Measurements from ENCODE around the gene MDK. TPM values are rescaled to one million over a fixed set of nuclear protein-coding genes. Genes with fewer than 3 reads are reported as not detected.
A peak's percentile ranks its signal among the peaks of the same experiment; 100 is the strongest.

The MDK gene
- 100 to 1,000 TPM; 151 to 662 (median 242) TPM for total RNA-seq

- Histone ChIP-seq H3K4me1 (replicated peaks in 1 of 2) (peaks cover 26 to 39% of the 10 kb centered on the region in 2 donors), H3K4me3 (peak within 1 kb of the TSS; percentile 44 to 71 (median 68)), H3K27ac (peak within 1 kb of the TSS; percentile 97 to 99)
- in situ Hi-C loops (cut with MboI; ENCODE audit: low pct_unique_long_range_greater_than_20kb in 2 of 9, low sequenced_read_pairs in 9 of 9, unreplicated experiment in 9 of 9), result loop anchor here in 2 of 9 experiments (25.0 kb wide), 1 partner anchor 156 kb away; no protein-coding TSS in a partner anchor
- peak; percentile 13 to 53 (median 42) for ATAC-seq (replicated peaks in 6 of 8)
- WGBS, 10 experiments, result no CpG with 5 or more reads among the region's 96 CpGs
These were observed at the start of gene MDK for GRCh38 chr11:46381048-46381818. Gene MDK (plus strand): TSS chr11:46381669. CDS start chr11:46382058, 389 bp downstream.

GRCh38 chr11:46332093-46332567 is 49.3 kb upstream of the MDK start:
- Histone ChIP-seq H3K27ac (no peak overlapping the region), H3K4me1 (replicated peaks in 1 of 2) (peaks cover 15 to 27% of the 10 kb centered on the region in 2 donors), H3K4me3 (peak overlapping the region in 3 of 5 donors; percentile 38 to 45 (median 43))
- in situ Hi-C loops (cut with MboI; ENCODE audit: low pct_unique_long_range_greater_than_20kb in 2 of 9, low sequenced_read_pairs in 9 of 9, unreplicated experiment in 9 of 9), result no loop called here
- no peak for ATAC-seq (replicated peaks in 6 of 8)
- WGBS, 10 experiments, result 14 to 64% (median 18%) methylated on average over 1 to 6 of the region's 8 CpGs; no CpG with 5 or more reads in 5 of the 10 experiments

- in situ Hi-C loops (cut with MboI; ENCODE audit: low pct_unique_long_range_greater_than_20kb in 2 of 9, low sequenced_read_pairs in 9 of 9, unreplicated experiment in 9 of 9), result no loop called here
- WGBS, 10 experiments, result 0 to 40% (median 2%) methylated on average over 1 to 6 of the region's 99 CpGs; no CpG with 5 or more reads in 6 of the 10 experiments
- peak; percentile 60 to 75 (median 70) for ATAC-seq (replicated peaks in 6 of 8)
- H3K4me1 ChIP-seq (replicated peaks in 1 of 2), result peaks cover 15 to 27% of the 10 kb centered on the region in 2 donors
- H3K27ac ChIP-seq, result no peak overlapping the region
- H3K4me3 ChIP-seq, result peak overlapping the region; percentile 27 to 45 (median 38)
These were observed 48.7 kb upstream of the MDK start for GRCh38 chr11:46332568-46333393.

- Histone ChIP-seq H3K4me1 (replicated peaks in 1 of 2) (peaks cover 19 to 28% of the 10 kb centered on the region in 2 donors), H3K27ac (no peak overlapping the region), H3K4me3 (peak overlapping the region; percentile 27 to 45 (median 38))
- ATAC-seq (replicated peaks in 6 of 8), result peak in 4 of 8 experiments; percentile 1 to 33 (median 17)
- WGBS, 10 experiments, result 0 to 60% (median 21%) methylated on average over 1 to 10 of the region's 25 CpGs; no CpG with 5 or more reads in 4 of the 10 experiments
- in situ Hi-C loops (cut with MboI; ENCODE audit: low pct_unique_long_range_greater_than_20kb in 2 of 9, low sequenced_read_pairs in 9 of 9, unreplicated experiment in 9 of 9), result no loop called here
These were observed 48.0 kb upstream of the MDK start for GRCh38 chr11:46333394-46333947.

GRCh38 chr11:46334211-46334610 is 47.3 kb upstream of the MDK start:
- H3K27ac ChIP-seq, result no peak overlapping the region
- 43 to 100% (median 95%) methylated on average over 1 to 2 of the region's 3 CpGs; no CpG with 5 or more reads in 6 of the 10 experiments for WGBS, 10 experiments
- H3K4me3 ChIP-seq, result no peak overlapping the region
- in situ Hi-C loops (cut with MboI; ENCODE audit: low pct_unique_long_range_greater_than_20kb in 2 of 9, low sequenced_read_pairs in 9 of 9, unreplicated experiment in 9 of 9), result no loop called here
- no peak for ATAC-seq (replicated peaks in 6 of 8)
- peaks cover 25 to 35% of the 10 kb centered on the region in 2 donors for H3K4me1 ChIP-seq (replicated peaks in 1 of 2)

GRCh38 chr11:46335271-46335670 is 46.2 kb upstream of the MDK start:
- 71 to 100% (median 90%) methylated on average over 1 to 4 of the region's 6 CpGs; no CpG with 5 or more reads in 5 of the 10 experiments for WGBS, 10 experiments
- no peak for ATAC-seq (replicated peaks in 6 of 8)
- in situ Hi-C loops (cut with MboI; ENCODE audit: low pct_unique_long_range_greater_than_20kb in 2 of 9, low sequenced_read_pairs in 9 of 9, unreplicated experiment in 9 of 9), result no loop called here
- H3K4me1 ChIP-seq (replicated peaks in 1 of 2), result peaks cover 28 to 38% of the 10 kb centered on the region in 2 donors
- H3K4me3 ChIP-seq, result no peak overlapping the region
- no peak overlapping the region for H3K27ac ChIP-seq

GRCh38 chr11:46335890-46336562 is 45.4 kb upstream of the MDK start:
- WGBS, 10 experiments, result 84 to 100% (median 94%) methylated on average over 1 to 10 of the region's 11 CpGs; no CpG with 5 or more reads in 3 of the 10 experiments
- peaks cover 20 to 32% of the 10 kb centered on the region in 2 donors for H3K4me1 ChIP-seq (replicated peaks in 1 of 2)
- no peak overlapping the region for H3K27ac ChIP-seq
- in situ Hi-C loops (cut with MboI; ENCODE audit: low pct_unique_long_range_greater_than_20kb in 2 of 9, low sequenced_read_pairs in 9 of 9, unreplicated experiment in 9 of 9), result no loop called here
- no peak for ATAC-seq (replicated peaks in 6 of 8)
- H3K4me3 ChIP-seq, result no peak overlapping the region

GRCh38 chr11:46336563-46337180 is 44.8 kb upstream of the MDK start:
- 68 to 100% (median 82%) methylated on average over 1 to 8 of the region's 12 CpGs; no CpG with 5 or more reads in 4 of the 10 experiments for WGBS, 10 experiments
- no peak for ATAC-seq (replicated peaks in 6 of 8)
- H3K4me3 ChIP-seq, result no peak overlapping the region
- in situ Hi-C loops (cut with MboI; ENCODE audit: low pct_unique_long_range_greater_than_20kb in 2 of 9, low sequenced_read_pairs in 9 of 9, unreplicated experiment in 9 of 9), result no loop called here
- H3K27ac ChIP-seq, result no peak overlapping the region
- peaks cover 18 to 29% of the 10 kb centered on the region in 2 donors for H3K4me1 ChIP-seq (replicated peaks in 1 of 2)

GRCh38 chr11:46337626-46338345 is 43.7 kb upstream of the MDK start:
- in situ Hi-C loops (cut with MboI; ENCODE audit: low pct_unique_long_range_greater_than_20kb in 2 of 9, low sequenced_read_pairs in 9 of 9, unreplicated experiment in 9 of 9), result no loop called here
- H3K27ac ChIP-seq, result no peak overlapping the region
- H3K4me1 ChIP-seq (replicated peaks in 1 of 2), result peaks cover 18 to 27% of the 10 kb centered on the region in 2 donors

GRCh38 chr11:46338636-46338987 is 42.9 kb upstream of the MDK start:
- H3K4me1 ChIP-seq (replicated peaks in 1 of 2), result peaks cover 18 to 24% of the 10 kb centered on the region in 2 donors
- in situ Hi-C loops (cut with MboI; ENCODE audit: low pct_unique_long_range_greater_than_20kb in 2 of 9, low sequenced_read_pairs in 9 of 9, unreplicated experiment in 9 of 9), result no loop called here
- 0 to 80% (median 30%) methylated on average over 1 to 9 of the region's 9 CpGs; no CpG with 5 or more reads in 3 of the 10 experiments for WGBS, 10 experiments
- H3K27ac ChIP-seq, result peak overlapping the region; percentile 4 to 35
- no peak overlapping the region for H3K4me3 ChIP-seq
- peak in 2 of 8 experiments; percentile 7 to 12 for ATAC-seq (replicated peaks in 6 of 8)

More at GRCh38 chr11:46337626-46338345, 43.7 kb upstream of the MDK start:
- H3K4me3 ChIP-seq, result no peak overlapping the region
- WGBS, 10 experiments, result 60 to 100% (median 91%) methylated on average over 4 to 9 of the region's 13 CpGs; no CpG with 5 or more reads in 1 of the 10 experiments
- ATAC-seq (replicated peaks in 6 of 8), result no peak

GRCh38 chr11:46338988-46339666 is 42.3 kb upstream of the MDK start:
- WGBS, 10 experiments, result 5 to 35% (median 17%) methylated on average over 4 to 9 of the region's 16 CpGs; no CpG with 5 or more reads in 6 of the 10 experiments

More at GRCh38 chr11:46338988-46339666, 42.3 kb upstream of the MDK start:
- Histone ChIP-seq H3K4me1 (replicated peaks in 1 of 2) (peaks cover 18 to 22% of the 10 kb centered on the region in 2 donors), H3K4me3 (no peak overlapping the region), H3K27ac (peak overlapping the region; percentile 4 to 36)
- in situ Hi-C loops (cut with MboI; ENCODE audit: low pct_unique_long_range_greater_than_20kb in 2 of 9, low sequenced_read_pairs in 9 of 9, unreplicated experiment in 9 of 9), result no loop called here
- ATAC-seq (replicated peaks in 6 of 8), result peak; percentile 87 to 96 (median 92)
